Posterior cingulate gyrus (tissue), 11 donors: ENCODE results near the gene COL18A1.
A peak's percentile ranks its signal among the peaks of the same experiment; 100 is the strongest.

Source experiments
- DNase-seq, 10 donors: peaks; one replicate each; pipeline versions ENCODE4 v3.0.0 to v3.0.0-alpha.2; 2020 to 2021; ENCODE audit warnings: mixed read lengths in 3 of 10
- intact Hi-C: fragments of 100-400 bp; cut with DNase I; formaldehyde crosslinking; loops from one replicate; pipeline ENCODE4 v1.15.1; 2023

Gene COL18A1

DNA sequence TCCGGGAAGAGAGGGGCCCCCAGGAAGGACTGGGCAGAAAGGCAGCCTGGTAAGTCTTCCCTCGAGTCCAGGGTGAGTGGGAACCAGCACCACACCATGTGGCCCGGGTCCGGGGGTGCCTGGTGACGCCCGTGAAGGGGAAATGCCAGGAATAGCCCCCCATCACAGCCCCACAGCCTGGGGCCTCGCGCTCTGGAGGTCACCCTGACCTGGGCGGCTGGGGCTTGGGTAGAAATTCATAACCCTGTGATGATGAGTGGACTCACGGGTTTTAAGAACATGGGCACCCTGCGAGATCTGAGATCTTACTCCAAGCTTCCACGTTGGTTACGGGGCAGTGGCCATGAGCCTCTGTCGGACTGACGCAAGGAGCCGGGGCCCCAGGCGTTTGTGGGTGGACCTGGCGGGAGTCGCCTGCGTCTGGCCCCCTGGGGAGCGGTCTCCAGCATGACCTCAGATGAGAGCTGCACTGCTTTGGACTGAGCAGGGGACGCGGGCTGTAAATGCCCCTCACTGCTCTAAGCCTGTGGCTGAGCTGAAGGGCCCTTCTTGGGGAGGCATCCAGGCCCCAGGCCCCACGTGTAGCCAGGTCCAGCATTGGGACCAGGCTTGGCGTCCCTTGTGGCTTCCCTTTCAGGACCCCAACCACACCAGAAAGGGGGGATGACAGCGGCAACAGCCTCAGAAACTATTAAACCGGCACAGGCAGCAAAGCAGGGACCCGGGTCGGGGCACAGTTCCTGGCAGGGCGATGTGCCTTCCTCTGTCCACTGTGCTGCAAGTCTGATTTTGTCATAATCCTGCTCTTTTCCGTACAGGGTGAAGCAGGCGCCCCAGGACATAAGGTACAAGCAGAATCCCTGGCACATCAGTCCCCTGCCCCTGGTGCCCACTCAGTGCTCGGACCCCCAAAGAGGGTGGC lies 77.3 kb downstream of the COL18A1 start:
- intact Hi-C loops, result no loop called here
- DNase-seq, result peak in 2 of 10 donors; percentile 66 to 83

DNA sequence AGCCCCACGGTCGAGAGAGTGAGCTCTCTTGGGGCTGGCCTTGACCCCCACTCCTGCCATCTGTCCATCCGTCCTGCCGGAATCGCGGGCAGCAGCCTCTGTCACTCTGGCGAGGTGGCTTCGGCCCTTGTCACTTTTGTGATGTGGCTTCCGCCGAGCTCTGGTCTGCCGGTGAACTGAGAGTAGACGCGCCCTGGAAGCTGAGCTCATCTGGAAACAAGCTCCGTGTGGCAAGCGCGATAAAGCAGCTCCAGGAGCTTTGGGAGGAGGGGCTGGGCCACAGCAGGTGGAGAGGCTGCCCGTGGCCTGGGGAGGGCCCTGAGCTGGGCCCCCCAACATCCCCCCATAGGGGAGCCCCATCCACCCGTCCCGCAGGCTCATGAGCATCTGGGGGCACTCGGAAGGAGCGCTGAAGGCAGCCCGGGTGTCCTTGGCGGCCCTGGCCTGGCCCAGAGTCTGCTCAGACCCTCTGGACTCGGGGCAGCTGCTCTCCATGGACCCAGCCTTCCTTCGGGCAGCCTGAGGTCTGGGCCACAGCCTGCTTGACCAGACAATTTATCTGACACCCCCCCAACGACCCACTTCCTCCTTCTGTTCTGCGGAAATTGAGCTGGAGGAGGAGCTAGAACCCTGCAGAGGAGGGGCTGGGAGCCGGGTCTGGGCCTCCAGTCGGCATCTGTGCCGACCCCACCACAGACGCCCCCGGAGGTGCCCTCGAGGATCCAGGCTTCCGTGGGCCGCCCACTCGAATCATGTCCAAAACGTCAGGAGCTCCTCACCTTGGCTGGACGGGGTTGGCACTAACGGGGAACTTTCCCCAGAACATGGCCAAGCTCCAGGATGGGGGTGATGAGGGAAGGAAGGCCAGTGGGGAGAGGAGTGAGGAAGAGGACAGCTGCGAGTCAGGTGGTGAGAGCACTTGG lies 78.2 kb downstream of the COL18A1 start:
- intact Hi-C loops, result no loop called here

DNA sequence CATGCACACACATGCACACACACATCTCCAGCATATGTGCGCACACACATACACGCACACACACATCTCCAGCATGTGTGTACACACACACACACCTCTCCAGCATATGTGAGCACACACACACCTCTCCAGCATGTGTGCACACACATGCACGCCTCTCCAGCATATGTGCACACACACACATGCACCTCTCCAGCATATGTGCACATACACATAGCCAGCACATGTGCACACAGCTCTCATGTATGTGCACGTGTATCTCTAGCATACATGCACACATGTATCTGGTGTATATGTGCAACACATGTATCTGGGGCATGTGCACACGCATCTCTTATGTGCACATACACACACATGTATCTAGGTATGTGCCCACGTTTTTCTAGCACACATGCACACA lies 79.4 kb downstream of the COL18A1 start:
- intact Hi-C loops, result no loop called here
- DNase-seq, result peak in 1 of 10 donors; percentile 22

More for the DNA sequence above, 78.2 kb downstream of the COL18A1 start:
- peak in 2 of 10 donors; percentile 67 to 83 for DNase-seq

DNA sequence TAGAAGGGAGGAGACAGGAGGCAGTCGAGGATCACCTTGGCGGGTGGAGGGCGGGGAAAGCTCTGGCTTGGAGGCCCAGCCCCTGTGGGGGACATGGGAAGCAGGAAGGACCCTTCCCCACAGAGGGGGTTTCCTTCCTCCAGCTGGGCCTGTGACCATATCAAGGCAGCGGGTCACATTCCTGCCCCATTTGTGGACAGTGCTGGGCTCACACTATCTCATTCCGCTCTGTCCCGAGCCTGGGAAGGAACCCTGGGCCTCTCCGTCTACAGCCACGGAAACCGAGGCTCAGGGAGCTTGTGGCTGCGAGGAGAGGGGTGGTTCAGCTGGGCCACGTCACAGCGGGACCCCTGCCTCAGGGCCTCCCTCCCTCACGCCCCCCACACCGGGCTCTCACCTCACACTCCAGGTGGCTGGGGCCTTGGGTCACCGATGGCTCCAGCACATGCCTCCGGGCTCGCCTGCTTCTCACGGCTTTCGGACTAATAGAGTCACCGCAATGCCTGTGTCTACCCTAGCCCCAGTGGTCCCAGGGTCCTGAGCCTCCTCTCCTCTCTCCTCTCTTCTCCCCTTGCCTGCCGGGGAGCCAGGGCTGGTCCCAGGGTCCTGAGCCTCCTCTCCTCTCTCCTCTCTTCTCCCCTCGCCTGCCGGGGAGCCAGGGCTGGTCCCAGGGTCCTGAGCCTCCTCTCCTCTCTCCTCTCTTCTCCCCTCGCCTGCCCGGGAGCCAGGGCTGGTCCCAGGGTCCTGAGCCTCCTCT lies 80.9 kb downstream of the COL18A1 start:
- DNase-seq, result peak in 2 of 10 donors; percentile 54 to 73
- intact Hi-C loops, result no loop called here

DNA sequence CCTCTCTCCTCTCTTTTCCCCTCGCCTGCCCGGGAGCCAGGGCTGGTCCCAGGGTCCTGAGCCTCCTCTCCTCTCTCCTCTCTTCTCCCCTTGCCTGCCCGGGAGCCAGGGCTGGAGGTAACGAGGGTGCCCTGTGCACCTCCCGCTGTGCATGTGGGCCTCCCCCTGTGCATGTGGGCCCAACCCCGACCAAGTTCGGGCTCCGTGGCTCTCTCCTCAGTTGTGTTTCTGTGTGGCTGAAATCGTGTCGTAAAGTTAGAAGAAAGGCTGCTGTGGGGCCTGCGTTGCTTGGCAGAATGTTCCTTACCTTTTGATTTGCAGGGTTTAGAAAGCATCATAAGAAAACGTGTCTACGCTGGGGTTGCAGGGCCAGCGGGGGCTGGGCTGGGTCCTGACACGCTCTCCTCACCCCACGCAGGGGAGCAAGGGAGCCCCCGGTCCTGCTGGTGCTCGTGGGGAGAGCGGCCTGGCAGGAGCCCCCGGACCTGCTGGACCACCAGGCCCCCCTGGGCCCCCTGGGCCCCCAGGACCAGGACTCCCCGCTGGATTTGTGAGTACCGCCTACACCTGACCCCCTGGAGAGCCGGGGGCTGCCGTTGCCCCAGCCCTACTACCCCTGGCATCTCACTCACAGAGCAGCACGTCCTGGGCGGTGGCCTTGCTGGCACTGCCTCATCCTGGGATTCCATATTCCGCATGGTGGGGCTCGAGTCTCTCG lies 81.6 kb downstream of the COL18A1 start:
- peak in 2 of 10 donors; percentile 62 to 81 for DNase-seq
- intact Hi-C loops, result no loop called here

DNA sequence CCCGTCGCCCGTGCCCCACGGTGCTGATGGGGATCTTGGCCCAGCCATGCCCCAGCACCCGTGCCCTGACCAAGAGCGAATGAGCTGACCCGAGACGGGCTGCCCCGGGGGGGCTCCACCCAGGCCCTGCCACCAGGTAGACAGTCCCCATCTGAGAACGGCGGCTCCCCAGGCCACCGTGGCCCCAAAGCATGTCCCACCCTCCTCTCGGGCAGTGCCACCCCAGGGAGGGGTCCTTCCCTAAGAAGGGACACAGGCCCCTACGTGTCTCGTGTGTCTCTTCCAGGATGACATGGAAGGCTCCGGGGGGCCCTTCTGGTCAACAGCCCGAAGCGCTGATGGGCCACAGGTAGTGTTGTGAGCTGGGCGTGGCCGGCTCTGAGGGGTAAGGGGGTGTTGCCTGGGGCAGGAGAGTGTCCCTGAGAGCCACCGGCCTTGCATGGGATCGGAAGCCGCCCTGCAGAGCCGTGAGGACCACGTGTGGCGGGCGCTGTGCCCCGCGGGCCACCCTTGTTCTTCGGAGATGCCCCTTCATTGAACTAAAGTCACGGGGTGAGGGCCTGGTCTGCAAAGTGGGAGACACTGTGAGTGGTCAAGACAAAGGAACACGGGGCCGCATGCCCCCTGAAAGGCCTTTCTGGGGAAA lies 82.3 kb downstream of the COL18A1 start:
- DNase-seq, result no peak
- intact Hi-C loops, result no loop called here

DNA sequence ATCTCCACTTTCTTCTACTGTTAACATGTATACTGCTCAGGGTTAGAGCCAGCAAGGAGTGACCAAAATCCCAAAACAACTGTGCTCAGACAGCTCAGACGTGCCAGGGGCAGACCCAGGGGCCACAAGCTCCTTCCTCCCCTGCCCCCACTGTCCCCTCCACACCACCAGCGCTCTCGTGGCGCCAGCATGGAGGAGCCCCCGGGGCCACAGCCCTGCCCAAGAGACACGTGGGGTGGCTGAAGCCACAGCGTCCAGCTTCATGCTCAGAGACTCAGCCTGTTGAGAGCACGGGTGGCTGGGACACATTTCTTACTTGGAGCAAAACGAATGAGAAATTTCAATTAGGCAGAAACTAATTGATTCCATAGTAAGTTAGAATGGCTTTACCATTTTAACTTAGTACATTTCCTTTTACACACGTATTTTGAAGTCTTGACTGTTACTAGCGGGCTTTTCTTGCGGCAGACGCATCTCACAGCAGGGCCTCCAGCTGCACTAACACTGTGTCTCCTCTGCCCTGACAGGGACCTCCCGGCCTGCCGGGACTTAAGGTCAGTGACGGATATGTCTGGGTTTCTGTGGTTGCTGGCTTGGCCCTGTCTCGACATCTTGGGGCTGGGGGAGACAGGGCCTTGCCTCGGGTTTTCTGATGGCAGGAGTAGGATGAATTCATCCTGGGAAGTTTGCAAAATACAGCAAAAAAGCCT lies 83.1 kb downstream of the COL18A1 start:
- DNase-seq, result no peak
- intact Hi-C loops, result no loop called here

DNA sequence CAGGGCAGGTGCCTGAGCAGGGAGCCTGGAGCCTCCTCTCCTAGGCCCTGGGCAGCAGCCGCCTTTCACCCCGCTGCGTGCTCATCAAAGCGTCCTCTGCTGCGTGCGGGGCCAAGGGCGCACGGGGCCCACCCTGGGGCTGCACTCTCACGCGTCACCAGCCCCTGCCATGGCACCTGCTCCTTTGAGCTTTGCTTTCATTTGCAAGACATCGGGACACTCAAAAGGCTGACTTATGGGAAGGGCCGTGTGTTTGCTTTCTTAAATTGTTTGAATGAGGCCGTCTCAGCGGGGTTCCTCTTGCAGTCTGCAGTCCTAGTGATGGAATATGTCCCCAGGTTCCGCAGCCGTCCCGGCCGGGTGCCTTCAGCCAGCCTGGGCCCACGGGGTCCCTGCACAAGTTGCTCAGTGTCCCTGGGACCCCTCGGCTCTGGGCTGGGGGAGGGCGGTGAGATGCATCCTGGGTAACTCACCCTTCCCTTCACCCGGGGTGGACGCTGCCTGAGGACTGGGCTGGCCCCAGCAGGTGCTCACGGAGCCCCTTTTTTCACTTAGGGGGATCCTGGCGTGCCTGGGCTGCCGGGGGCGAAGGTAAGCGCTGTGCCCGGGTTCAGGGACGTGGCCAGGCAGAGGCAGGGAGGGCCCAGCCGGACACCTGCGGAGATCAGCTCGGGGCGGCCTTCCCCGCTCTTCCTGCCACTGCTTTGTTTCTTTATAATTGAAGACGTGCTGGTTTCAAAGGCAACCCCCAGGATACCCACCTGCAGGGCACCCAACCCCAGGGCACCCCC lies 84.2 kb downstream of the COL18A1 start:
- DNase-seq, result no peak
- intact Hi-C loops, result no loop called here

DNA sequence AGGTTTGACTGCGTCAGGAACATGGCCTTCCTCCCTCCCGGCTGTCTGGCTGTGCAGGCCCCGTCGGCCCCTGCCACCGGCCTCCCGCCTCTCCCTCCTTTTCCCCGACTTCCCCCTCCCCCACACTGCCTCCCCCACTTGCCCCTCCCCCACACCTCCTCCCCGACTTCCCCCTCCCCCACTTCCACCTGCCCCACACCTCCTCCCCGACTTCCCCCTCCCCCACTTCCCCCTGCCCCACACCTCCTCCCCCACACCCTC lies 84.7 kb downstream of the COL18A1 start:
- no peak for DNase-seq
- intact Hi-C loops, result no loop called here

DNA sequence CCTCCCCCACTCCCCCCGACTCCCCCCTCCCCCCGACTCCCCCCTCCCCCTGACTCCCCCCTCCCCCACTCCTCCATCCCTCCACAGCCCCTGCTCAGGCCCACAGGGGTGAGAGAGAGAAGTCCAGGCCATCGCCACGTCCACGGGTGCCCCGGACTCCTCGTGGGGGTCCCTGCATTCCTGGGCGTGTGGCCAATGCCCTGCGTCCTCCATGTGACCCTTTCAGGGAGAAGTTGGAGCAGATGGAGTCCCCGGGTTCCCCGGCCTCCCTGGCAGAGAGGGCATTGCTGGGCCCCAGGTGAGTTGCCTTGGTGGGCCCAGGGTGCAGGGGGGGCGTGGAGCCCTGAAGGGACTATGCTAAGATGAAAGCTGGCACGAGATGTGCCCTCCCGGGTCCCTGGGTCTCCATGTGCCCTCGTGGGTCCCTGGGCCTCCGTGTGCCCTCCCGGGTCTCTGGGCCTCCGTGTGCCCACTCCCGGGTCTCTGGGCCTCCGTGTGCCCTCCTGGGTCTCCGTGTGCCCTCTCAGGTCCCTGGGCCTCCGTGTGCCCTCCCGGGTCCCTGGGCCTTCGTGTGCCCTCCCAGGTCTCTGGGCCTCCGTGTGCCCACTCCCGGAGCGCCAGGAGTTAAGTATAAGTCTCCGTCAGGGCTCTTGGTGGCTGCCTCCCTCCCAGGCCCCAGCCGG lies 85.2 kb downstream of the COL18A1 start:
- no peak for DNase-seq
- intact Hi-C loops, result no loop called here

DNA sequence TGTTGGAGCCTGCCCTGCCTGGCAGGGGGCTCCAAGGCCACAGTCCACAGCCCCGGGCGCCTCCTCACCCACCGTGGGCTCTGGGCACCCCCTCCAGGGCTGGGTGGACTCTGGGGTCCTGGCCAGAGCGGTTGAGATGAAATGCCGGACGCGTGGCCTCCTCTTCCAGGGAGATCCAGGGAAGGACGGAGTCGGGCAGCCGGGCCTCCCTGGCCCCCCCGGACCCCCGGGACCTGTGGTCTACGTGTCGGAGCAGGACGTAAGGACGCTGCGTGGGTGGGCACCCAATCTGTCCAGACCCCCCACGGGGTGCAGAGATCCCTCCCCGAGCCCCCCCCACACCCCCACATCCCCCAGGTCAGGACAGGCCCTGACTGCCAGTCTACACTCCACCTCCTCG lies 86.1 kb downstream of the COL18A1 start:
- intact Hi-C loops, result no loop called here

DNA sequence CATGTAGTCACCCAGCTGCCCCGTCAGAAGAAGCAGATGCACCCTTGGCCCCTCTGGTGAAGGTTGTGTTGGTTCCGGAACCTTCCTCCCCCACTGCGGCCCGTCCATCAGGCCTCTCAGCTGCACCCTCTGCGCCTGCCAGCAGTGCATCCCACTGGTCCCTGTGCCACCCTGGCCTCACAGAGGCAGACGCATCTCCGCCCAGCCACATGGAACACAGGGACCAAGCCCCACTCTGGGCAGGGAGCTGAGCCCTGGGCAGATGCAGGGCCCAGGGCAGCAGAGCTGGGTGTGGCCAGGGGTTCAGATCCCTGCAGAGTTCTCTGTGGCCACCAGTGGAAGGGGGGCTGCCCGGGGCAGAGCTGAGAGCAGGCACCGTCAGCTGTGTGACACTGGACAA lies 86.7 kb downstream of the COL18A1 start:
- intact Hi-C loops, result no loop called here
- DNase-seq, result no peak

More for the DNA sequence above, 86.1 kb downstream of the COL18A1 start:
- DNase-seq, result no peak

DNA sequence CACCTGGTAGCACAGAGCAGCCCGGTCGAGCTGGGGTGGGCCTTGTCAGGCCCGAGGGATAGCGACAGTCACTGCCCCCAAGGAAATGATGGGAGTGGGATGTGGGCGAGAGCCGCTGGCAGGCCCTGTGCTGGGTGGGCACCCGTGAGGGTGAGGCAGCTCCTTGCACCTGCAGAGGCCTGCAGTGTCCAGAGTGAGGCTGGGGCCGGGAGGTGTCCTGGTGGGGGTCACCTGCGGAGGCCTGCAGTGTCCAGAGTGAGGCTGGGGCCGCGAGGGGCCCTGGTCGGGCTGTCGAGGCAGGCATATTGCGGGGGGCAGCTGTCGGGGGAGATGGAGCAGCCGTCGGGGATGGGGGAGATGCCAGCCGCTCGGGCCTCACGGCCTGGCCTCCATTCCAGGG lies 87.8 kb downstream of the COL18A1 start:
- no peak for DNase-seq
- intact Hi-C loops, result no loop called here

DNA sequence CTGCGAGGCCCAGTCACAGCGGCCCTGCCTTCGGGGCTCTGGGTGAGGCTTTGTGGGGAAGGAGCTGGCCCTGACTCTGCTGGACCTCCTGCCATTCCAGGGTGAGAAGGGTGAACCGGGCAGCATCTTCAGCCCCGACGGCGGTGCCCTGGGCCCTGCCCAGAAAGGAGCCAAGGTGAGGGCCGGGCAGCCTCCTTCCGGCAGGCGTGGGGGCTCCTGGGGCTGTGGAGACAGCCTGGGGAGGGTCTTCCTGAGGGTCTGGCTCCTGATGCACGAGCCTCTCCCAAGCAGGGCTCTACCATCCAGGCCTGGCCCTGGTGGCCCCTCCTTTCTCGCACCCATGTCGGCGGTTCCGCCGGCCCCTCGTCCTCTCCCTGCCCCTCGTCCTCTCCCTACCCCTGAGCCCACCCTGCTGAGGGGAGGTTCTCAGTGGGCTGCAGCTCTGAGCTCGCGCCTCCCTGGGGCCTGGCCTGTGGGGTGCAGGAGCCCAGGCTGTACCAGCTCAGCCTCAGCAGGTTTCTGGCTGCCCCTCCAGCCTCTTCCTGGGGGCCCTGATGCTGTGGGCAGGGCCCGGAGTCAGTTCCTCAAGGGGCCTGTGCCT lies 88.5 kb downstream of the COL18A1 start:
- DNase-seq, result peak in 1 of 10 donors; percentile 57
- intact Hi-C loops, result no loop called here

DNA sequence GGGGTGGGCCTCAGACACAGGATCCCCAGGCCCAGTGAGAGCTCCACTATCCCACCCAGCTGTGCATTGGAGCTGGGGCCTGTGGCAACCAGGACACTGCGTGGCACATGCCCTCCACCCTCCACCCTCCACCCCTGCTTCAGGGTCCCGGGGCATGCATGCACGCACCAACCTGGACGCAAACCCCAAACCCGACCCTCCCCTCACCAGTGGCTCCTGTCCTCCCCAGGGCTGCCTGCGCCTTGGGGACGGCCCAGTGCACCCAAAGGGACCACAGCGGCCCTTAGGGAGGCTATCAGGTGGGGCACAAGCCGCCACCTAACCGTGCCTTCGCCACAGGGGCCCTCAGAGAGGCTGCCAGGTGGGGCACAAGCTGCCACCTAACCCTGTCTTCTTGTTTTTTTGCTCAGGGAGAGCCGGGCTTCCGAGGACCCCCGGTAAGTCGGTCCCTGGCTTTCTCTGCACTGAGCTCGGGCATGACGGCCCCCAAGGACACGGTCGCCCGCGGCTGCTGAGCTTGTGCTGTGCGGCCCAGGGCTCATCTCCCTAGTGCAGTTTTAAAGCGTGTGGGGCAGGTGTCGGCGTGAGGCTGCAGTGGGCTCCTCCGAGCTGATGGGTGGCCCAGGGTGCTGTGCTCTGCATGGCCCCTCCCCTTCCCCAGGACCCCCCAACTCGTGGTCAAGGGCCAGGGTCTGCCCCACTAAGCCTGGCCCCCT lies 89.3 kb downstream of the COL18A1 start:
- DNase-seq, result peak in 2 of 10 donors; percentile 51 to 84
- intact Hi-C loops, result no loop called here

DNA sequence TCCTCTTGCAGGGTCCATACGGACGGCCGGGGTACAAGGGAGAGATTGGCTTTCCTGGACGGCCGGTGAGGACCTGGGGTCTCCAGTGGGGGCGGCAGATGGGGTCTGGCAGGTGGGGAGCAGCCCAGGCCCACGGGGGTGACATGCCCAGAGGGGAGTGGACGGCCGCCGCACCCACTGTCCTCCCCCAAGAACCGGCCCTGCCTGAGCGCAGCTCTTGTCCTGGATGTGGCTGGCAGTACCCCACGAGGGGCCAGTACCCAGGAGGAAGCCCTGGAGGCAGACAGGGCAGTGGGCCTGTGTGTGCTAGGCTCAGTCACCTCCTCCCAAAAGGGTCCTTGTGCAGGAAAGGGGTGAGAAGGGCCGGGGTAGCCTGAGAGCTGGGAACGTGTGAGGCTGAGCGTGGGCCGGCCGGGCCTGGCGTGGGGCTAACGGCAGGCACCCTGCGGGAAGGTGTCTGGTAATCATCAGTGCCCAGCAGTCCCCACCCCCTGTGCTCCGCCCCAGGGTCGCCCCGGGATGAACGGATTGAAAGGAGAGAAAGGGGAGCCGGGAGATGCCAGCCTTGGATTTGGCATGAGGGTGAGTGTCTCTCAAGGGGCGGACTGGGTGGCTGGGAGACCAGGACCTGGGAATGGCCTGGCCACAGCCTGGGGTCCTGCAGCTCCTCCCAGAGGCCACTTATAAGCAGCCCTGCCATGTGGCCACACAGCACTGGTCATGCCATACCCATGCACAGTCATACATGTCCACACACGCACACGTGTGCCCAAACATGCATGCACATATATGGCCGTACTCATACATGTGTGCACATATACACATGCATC lies 90.1 kb downstream of the COL18A1 start:
- DNase-seq, result peak in 2 of 10 donors; percentile 35 to 81
- intact Hi-C loops, result no loop called here
